HG03457 (cell line): ENCODE data around the gene GPR132.
"Not testable (repeated sequence)": the region's sequence is repeated elsewhere in the genome, so short reads cannot be mapped to it uniquely, and the experiment has no call there.

ENCODE experiments used
- ATAC-seq: cut with Tn5 transposase; IDR thresholded peaks from one replicate; pipeline ENCODE4 v1.9.1; 2021; ENCODE audit warnings: moderate number of reproducible peaks; ENCODE audit not compliant: unreplicated experiment

GPR132 gene

DNA sequence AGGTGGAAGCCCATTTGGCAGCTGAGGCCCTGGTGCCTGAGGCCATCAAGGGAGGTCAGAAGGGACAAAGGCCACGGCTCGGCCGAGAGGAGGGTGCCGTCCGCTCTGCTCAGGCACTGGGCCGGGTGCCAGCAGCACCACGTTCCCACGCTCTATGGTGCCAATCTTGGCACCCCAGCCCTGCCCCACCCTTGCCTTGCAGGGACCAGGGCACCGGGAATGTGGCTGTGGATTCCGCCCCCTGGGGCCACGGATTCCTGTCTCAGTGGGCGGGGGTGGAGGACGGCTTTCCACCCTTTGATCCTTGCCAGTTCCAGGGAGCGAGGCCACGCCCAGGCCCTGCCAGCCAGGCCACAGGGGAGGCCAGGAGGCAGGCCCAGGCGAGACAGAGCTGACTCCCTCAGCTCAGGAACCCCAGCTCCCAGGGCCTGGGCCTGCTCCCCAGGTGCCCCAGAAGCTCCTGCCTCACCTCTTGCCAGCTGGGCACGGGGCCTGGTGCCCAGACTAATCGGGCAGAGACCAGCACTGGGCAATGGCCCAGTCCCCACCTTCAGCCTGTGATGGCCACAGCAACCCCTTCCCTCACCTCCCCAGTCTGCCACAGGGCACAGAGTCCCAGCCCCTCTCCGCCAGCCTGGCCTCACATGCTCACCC, 26.4 kb upstream of the GPR132 start:
- no peak for ATAC-seq

DNA sequence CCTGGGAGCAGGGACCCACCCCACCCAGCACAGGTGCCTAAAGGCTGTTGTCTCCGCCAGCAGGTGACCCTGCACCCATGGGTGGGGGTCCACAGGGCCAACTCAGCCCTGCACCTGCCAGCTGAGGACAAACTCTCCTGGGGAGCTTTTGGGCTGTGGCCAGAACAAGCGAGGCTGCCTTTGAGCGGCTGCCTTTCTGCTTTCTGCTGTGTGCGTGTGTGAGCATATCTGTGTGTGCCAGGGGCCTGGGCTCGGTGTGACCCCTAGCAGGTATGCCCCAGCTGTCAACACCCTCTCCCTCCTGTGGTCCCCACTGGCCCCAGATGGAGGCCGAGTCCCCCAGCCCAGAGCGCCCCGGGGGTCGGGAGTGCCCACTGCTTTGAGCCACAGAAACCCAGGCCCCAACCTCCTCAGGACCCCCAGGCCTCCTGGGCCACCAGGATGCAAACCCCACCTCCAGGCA, 25.9 kb upstream of the GPR132 start:
- no peak for ATAC-seq

DNA sequence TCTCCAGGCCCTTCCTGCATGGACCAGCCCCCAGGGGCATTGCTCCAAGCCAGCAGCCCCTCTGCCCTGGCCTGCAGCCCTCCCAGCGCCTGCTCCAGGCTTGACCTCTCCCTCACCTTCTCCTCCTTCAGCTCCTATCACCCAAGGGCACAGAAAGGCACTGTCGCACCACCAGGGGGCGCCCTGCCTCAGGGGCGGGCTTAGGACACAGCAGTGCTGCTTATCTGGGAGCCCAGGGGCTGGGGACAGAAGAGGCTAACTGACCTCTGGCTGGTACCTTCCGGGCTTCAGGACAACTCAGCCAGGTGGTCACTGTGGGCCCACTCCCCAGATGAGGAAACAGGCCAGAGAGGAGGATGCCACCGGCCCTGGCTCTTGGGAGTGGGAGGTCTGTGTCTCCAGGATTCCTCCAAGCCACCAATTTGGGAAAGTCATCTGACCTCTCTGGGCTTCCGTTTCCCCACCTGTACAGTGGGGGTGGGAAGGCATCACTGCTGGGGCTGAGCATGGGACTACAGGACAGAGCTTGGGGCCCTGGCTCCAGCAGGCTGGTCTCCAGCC, 25.3 kb upstream of the GPR132 start:
- ATAC-seq: no peak

DNA sequence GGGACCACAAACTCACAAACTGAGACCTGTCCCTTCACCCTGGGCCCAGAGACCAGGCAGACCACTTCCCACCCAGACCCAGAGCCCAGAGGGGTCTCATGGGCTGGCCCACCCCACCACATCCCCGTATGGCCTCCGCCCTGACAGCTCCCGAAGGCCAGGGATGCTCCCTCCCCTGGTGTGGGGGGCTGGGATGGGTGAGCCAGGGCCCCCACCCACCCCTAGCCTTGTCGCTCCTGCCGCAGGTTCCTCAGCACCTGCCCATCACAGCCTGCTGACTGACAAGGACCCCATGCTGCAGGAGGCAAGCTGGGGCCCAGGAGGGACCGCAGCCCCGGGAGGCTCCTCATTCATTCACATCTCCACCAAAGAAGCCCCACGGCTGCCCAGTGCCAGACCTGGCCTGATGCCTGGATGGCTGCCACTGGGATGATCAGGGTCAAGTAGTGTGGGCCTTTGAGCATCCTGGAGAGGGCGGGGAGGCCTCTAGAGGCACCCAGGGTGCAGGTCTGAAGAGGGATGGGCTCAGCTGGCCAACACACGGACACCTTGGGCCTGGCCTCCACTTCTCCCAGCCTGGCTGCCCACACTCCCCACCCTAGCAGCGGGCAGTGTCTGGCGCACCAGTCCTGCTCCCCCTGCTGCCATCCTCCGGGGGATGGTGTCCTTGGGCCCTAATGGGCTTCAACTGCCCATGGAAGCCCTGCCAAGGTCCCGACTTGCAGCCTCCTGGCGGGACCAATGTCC, 24.7 kb upstream of the GPR132 start:
- ATAC-seq: no peak

DNA sequence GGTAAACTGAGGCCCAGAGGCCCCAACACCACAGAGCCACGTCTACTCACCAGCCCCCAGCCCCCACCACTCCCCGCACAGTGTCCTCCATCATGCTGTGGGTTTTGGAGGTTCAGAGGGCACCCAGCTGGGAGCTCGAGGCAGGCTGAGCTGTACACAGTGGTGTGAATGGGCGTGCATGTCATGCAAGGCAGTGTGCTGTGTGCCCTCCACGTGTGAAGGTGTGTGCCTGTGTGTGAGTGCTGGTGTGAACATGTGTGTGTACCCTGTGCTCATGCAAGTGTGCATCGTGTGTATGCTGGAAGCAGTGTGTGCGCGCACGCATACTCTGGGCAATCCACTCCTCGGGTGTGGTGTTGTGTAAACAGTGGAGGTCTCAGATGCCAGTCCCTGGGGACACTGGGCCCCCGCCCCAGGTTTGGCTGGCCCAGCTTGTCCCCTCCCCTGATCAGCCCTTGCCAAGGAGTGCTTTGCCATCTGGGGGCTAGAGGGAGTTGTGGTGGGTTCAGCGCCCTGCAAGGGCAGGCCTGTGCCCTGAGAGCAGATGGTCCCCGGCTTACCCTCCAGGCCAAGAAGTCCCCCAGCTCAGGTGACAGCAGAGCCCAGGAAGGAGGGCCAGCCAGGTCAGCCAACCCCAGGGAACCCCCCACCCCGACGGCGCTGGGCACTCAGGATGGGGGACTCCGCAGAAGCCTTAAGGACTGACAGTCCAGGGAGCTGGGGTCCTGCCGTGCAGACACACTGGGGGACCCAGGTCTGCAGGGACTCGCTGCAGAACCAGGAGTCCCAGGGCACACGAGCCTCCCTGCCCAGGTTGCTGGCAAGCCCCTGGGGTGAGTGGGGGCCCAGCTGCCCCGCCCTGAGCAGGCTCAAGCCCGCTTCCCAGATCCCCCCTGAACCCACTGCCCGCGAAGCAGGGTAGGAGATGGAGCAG, 23.8 kb upstream of the GPR132 start:
- no peak for ATAC-seq

DNA sequence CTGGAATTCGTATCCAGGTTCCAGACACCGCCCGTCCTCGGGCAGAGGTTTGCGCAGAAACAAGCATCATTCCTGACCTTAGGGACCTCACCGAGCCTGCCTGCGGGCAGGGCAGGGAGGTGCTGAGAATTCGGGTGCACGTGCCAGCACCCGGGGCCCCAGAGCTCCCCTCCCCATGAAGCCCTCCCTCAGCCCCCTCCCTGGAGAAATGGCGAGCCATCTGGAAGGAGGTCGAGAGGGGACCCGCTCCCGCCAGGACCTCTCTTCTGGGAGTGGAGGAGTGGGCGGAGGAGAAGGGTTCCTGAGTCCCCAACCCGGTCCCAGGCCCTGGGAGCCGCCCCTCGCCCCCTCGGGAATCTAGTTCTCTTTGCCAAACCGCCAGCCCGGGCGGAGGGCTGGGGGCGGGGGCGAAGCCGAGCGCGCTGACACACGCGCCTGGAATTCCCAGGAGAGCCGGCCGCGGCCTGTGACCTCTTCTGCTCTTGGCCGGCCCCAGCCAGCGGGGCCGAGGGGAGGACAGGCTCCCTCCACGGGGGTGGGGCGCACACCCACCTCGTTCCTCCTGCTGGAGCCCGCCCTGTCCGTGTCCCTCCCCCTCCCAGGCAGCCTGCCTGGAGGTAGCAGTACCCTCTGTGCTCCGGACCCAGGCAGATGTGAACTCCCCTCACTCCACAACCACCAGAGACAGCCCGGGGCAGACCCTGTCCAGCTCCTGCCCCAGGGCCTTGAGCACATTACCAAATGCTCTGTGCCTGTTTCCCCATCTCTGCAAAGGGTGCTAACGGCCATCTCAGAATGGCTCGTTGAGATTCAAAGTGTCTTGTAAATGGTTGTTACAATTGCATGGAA, 23.0 kb upstream of the GPR132 start:
- no peak for ATAC-seq

DNA sequence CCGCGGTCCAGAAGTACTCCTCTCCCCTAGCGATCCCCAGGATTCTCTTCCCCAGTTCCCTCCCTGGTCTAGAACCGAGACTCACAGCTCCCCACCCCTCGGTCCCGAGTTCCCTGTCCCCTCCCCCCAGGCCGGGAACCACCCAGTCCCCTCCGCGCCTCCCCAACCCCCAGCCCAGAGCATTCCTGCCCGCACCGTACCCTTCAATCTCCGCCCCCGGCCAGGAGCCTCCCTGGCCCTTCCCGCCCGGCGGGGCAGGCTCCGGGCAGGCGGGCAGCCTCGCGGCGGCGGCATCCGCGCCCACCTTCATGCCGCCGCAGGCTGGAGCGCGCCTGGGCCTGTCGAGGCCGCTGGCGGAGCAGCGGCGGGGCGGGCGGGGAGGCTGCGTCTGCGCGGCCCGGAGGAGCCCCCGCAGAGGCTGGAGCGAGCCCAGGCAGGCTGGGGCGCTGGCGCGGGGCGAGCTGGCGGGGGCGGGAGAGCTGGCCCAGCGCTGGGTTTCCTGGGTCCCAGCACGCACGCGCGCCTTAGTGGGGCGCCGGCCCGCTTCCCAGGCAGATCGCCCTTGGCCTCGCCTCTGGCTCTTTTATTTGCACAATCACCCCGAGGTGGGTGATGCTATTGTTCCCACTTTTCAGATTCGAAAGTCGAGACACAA, 22.2 kb upstream of the GPR132 start:
- ATAC-seq: no peak

DNA sequence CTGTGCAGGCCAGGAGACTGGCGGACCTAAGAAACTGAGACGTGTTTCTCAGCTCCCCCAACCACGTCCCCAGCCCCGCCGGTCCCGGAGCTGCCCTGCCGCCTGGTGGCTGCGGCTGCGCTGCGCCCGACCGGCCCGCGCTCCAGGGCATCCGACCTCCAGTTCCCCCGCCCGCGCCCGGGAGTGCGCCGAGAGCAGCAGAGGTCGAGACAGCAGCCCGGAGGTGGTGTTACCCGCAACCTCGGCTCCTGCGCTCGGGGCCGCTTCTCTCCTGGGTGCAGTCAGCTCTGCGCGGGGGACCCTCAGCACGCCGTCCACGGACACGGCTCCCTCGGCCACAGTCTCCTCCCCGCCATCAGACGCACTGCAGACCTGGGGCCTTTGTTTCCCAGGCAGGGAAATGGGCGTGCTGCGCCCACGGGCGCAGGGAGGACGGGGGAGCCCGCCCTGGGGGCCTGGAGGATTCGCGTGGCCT, 21.6 kb upstream of the GPR132 start:
- peak; percentile 61 for ATAC-seq

DNA sequence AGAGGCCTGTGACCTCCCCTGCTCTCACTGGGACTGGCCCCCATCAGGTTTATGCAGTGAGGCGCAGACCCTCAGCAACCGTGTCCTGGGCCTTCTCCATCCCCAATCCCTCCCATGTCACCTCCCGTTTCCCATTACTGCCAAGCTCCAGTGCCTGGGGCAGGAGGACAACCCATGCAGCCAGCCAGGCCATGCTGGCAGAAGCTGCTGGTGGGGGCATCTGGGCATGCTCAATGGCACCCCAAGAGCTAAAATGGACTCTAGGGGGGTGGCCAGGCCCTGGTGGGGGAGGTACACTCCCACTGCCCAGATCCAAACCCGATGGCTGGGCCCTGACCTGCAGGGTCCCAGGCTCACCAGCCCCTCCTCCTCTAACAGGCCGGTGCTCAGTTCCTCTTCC, 20.5 kb upstream of the GPR132 start:
- ATAC-seq: no peak

DNA sequence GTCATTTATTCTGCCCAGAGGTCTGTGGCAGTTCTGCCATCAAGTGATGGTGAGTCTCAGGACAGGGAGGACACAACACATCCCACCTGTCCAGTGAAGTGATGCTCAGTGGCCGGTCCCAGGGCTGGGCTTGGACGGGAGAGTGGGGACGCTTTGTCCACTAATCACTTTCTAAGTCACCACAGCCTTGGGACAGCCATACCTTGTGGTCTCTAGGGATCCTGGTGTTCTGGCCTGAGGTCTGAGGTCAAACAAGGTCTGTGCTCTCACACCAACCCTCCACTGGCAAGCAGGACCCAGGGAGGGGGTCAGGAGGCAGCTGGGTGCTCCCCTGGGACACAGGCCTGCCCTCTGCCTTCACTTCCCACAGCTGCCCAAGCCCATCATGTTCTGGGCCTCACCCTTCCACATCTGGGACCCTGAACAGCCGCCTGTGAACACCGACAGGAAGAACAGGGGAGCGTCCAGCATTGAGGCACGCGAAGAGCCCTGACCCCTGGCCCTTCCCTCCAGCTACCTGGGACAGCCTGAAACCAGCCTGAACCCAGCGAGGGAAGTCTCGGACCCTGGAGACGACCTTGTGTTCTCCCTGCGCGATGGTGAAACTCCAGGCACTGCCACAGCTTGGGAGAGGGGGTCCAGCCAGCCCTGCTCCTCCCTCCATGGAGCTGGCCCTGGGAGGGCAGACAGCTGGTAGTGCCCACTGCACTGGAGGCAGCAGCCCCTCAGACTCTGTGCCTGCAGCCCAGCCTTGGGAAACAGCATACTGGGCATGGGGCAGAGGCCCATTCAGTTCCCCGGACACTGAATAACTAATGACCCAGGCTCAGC, 19.7 kb upstream of the GPR132 start:
- ATAC-seq: no peak

DNA sequence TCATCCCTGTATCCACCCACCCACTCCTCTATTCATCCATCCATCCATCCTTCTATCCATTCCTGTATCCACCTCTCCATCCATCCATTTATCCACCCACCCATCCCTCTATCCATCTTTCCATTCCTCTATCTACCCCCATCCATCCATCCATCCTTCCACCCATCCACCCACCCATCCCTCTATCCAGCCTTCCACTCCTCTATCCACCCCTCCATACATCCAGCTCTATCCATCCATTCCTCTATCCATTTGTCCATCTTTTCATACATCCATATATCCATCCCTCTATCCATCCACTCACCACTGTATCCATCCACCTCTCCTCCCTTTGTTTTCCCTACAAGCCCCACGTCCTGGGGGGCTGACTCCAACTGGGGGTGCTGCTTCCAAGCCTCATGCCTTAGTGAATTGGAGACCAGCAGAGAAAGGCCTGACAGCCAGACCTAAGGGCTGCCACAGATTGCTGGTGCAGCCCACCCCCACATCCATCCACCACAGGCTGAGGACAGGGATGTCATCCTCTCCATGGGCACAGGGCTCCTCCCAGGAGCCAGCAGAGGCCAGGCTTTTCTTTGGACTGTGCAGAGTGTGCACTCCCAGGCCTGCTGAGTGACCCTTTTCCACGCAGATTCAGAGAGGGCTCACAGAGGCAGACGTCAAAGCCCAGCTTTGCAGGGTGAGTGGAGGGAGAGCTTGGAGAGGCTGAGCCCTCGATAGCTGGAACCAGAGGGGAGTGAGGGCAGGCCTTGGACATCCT, 18.9 kb upstream of the GPR132 start:
- ATAC-seq: no peak

DNA sequence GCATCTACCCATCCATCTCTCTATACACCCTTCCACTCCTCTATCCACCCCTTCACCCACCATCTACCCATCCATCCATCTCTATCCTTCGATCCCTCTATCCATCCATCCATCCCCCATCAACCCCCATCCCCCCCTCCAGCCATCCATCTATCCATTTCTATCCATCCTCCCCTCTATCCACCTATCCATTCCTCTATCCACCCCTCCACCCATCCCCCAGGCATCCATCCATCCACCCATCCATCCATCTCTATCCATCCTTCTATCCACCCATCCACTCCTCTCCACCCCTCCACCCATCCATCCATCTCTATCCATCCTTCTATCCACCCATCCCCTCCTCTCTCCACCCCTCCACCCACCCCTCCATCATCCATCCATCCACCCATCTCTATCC, 17.5 kb upstream of the GPR132 start:
- no peak for ATAC-seq

DNA sequence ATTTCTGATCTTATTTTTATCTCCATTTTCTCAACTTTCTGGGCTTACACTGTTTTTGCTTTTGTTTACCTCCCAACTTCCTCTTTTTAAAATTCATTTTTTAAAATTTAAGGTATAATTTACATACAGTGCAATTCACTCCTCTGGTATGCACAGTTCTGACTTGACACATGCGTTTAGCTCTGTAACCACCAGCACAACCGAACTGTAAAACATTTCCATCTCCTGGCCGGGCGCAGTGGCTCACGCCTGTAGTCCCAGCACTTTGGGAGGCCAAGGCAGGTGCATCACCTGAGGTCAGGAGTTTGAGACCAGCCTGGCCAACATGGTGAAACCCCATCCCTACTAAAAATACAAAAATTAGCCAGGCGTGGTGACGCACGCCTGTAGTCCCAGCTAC, 16.2 kb upstream of the GPR132 start:
- ATAC-seq: not testable (repeated sequence)

DNA sequence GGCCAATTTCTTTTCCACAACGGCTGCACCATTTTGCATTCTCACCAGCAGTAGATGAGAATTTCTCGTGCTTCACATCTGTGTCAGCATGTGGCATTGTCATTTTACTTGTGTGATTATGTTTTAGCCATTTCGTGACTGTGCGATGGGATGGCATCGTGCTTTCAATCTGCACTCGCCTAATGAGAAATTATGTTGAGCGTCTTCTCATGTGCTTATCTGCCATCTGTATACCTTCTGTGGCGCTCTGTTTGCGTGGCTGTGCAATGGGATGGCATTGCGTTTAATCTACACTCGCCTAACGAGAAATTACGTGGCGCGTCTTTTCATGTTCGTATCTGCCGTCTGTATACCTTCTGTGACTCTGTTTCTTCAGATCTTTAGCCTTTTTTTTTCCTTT, 14.9 kb upstream of the GPR132 start:
- no peak for ATAC-seq

DNA sequence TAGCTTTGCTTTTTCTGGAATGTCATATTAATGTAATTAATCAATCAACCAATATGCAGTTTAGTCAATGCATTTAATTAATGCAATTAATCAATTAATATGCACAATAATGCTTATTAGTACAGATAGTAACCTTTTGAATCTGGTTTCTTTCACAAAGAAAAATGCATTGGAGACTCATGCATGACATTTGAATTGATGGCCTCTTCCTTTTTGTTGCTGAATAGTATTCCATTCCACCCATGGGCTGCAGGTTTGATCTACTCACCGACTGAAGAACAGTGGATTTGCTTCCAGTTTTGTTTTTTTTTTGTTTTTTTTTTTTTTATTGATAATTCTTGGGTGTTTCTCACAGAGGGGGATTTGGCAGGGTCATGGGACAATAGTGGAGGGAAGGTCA, 13.1 kb upstream of the GPR132 start:
- no peak for ATAC-seq

DNA sequence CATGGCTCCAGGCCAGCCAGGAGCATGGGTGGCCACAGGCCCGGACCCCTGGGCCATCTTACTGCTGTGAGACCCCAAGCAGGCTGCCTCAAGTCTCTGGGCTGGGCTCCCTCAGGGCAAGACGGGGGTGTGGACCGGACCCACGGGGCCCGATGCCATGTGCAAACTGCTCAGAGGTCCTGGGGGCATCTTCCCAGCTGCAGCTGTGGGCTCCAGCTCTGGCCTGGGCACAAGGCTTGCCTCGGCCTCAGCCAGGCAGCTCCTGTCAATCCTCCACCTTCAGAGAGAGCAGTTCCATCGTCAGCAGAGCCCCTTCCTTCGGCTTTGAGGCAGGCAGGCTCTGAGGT, 12.4 kb upstream of the GPR132 start:
- ATAC-seq: no peak

DNA sequence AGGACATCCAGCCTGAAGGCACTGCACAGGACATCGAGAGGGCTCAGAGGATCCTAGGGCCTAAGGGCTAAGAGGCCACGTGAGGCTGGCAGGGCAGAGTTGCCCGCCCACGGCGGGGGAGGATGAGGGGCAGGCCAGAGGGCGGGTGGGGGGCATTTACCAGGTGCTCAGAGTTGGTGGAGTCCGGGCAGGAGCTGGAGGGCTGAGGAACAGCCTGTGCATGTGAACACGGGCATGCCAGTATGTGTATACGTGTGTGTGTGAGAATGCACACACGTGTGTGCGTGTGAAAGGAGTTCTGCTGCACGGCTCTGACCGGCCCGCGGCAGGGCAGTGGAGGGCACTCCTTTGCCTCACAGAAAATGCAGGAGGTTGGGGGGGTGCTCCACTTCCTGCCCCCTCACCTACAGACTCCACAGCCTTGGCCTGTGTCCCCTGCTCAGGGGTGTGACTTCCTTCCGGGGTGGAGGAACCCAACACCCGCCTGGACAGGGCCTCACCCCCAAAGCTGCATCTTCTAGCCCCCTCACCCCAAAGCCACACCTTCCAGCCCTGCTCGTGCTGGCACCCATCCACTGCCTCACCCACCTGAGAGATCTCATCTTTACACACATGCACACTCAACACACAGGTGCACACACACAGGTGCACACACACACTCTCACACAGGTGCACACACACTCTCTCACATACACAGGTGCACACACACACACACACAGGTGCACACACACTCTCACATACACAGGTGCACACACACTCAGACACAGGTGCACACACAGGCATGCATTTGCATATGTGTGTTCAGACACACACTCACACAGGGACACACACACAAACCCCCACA, 11.8 kb upstream of the GPR132 start:
- no peak for ATAC-seq
